ENCODE data around the gene TNFAIP8L1. TPM values are rescaled to one million over a fixed set of nuclear protein-coding genes. Genes with fewer than 3 reads are reported as not detected.

Gene TNFAIP8L1
- total and polyA plus RNA-seq, 4 donors, result 12.1 to 22.0 (median 15.7) TPM

DNA sequence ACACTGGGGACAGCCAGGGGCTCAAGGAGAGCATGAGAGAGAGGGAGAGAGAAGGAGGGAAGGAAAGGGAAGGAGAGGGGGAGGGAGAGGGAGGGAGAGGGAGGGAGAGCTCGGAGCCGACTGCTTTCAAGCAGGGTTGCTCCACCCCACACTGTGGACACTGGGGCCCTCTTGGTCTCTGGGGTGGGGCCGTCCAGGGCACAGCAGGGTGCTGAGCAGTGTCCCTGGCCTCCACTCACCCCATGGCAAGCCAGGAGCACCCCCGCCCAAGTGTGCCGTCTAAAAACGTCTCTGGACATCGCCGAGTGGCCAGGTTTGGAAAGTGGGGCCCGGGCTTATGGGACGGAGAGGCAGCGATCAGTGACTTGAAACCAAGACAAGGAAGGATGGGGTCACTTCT is 63.4 kb downstream of the TNFAIP8L1 start:
- peaks cover 15 to 64% (median 21%) of the 10 kb centered on the region in 4 donors for H3K36me3 ChIP-seq (ENCODE audit: control insufficient read depth in 4 of 4, insufficient read depth in 4 of 4, low read length in 4 of 4)

GRCh38 chr19:4703671-4704316 is 64.5 kb downstream of the TNFAIP8L1 start:
- Histone ChIP-seq H3K4me3 (no peak overlapping the region), H3K9ac (ENCODE audit: insufficient read depth in 1 of 2, low read length in 2 of 2) (no peak overlapping the region), H3K4me1 (ENCODE audit: control insufficient read depth in 5 of 5, insufficient read depth in 5 of 5, low read length in 5 of 5) (peaks cover 0 to 4% (median 0%) of the 10 kb centered on the region in 5 donors), H3K27me3 (ENCODE audit: control insufficient read depth in 3 of 3, insufficient read depth in 3 of 3, low read length in 2 of 3) (no peaks in the 10 kb centered on the region), H3K36me3 (ENCODE audit: control insufficient read depth in 4 of 4, insufficient read depth in 4 of 4, low read length in 4 of 4) (peaks cover 15 to 57% (median 20%) of the 10 kb centered on the region in 4 donors), H3K27ac (ENCODE audit: low read depth in 1 of 2, low read length in 1 of 2) (peak overlapping the region in 1 of 2 donors; percentile 40), H3K9me3 (ENCODE audit: control insufficient read depth in 4 of 4, insufficient read depth in 3 of 4, low read length in 3 of 4) (no peaks in the 10 kb centered on the region)
- TF ChIP-seq, protein P1, sequence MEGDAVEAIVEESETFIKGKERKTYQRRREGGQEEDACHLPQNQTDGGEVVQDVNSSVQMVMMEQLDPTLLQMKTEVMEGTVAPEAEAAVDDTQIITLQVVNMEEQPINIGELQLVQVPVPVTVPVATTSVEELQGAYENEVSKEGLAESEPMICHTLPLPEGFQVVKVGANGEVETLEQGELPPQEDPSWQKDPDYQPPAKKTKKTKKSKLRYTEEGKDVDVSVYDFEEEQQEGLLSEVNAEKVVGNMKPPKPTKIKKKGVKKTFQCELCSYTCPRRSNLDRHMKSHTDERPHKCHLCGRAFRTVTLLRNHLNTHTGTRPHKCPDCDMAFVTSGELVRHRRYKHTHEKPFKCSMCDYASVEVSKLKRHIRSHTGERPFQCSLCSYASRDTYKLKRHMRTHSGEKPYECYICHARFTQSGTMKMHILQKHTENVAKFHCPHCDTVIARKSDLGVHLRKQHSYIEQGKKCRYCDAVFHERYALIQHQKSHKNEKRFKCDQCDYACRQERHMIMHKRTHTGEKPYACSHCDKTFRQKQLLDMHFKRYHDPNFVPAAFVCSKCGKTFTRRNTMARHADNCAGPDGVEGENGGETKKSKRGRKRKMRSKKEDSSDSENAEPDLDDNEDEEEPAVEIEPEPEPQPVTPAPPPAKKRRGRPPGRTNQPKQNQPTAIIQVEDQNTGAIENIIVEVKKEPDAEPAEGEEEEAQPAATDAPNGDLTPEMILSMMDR (IDR thresholded peaks at IDR 0.05; ENCODE audit: control extremely low read depth, extremely low read depth), result no peak
- WGBS, 2 donors, result 93 to 94% methylated on average over 28 of the region's 28 CpGs
- ATAC-seq (ENCODE audit: insufficient read depth, low FRiP score) (no peak), DNase-seq (no peak)

More for the DNA sequence above, 63.4 kb downstream of the TNFAIP8L1 start:
- TF ChIP-seq, protein P1 (IDR thresholded peaks at IDR 0.05; ENCODE audit: control extremely low read depth, extremely low read depth), result no peak
- ATAC-seq (ENCODE audit: insufficient read depth, low FRiP score) (no peak), DNase-seq (no peak)
- H3K9me3 ChIP-seq (ENCODE audit: control insufficient read depth in 4 of 4, insufficient read depth in 3 of 4, low read length in 3 of 4), result no peaks in the 10 kb centered on the region
- H3K27ac ChIP-seq (ENCODE audit: low read depth in 1 of 2, low read length in 1 of 2), result peak overlapping the region in 1 of 2 donors; percentile 4
- H3K9ac ChIP-seq (ENCODE audit: insufficient read depth in 1 of 2, low read length in 2 of 2), result no peak overlapping the region
- 88 to 94% methylated on average over 11 of the region's 11 CpGs for WGBS, 2 donors
- no peaks in the 10 kb centered on the region for H3K27me3 ChIP-seq (ENCODE audit: control insufficient read depth in 3 of 3, insufficient read depth in 3 of 3, low read length in 2 of 3)
- H3K4me3 ChIP-seq, result no peak overlapping the region
- peaks cover 0 to 2% (median 0%) of the 10 kb centered on the region in 5 donors for H3K4me1 ChIP-seq (ENCODE audit: control insufficient read depth in 5 of 5, insufficient read depth in 5 of 5, low read length in 5 of 5)

DNA sequence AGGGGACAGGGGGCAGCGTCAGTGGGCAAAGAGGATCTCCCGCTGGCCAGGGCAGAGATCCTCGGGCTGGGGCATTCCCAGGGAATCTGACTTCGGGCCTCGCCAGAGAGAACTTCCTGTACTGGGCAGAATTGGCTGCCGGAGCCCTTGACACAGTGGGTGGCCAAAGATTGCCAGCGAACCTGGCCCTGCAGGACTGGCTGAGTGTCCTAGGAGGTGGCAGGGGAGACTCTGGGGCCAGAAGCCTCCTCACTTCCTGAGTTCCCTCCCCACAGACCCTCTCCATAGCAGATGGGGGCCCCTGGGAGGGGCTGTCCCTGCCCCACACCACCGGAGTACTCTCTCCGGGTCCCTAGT is 65.0 kb downstream of the TNFAIP8L1 start:
- WGBS, 2 donors, result 76 to 82% methylated on average over 8 to 9 of the region's 9 CpGs
- TF ChIP-seq, protein P1 (IDR thresholded peaks at IDR 0.05; ENCODE audit: control extremely low read depth, extremely low read depth), result no peak
- Histone ChIP-seq H3K27ac (ENCODE audit: low read depth in 1 of 2, low read length in 1 of 2) (peak overlapping the region in 1 of 2 donors; percentile 40), H3K27me3 (ENCODE audit: control insufficient read depth in 3 of 3, insufficient read depth in 3 of 3, low read length in 2 of 3) (no peaks in the 10 kb centered on the region), H3K4me3 (no peak overlapping the region), H3K4me1 (ENCODE audit: control insufficient read depth in 5 of 5, insufficient read depth in 5 of 5, low read length in 5 of 5) (peaks cover 0 to 4% (median 0%) of the 10 kb centered on the region in 5 donors), H3K9me3 (ENCODE audit: control insufficient read depth in 4 of 4, insufficient read depth in 3 of 4, low read length in 3 of 4) (no peaks in the 10 kb centered on the region), H3K9ac (ENCODE audit: insufficient read depth in 1 of 2, low read length in 2 of 2) (no peak overlapping the region), H3K36me3 (ENCODE audit: control insufficient read depth in 4 of 4, insufficient read depth in 4 of 4, low read length in 4 of 4) (peaks cover 15 to 58% (median 20%) of the 10 kb centered on the region in 4 donors)
- no peak for DNase-seq
- ATAC-seq (ENCODE audit: insufficient read depth, low FRiP score), result peak; percentile 30

Other genes starting within 250 kb of the TNFAIP8L1 start
- gene SH3GL1, start 239.0 kb upstream of the TNFAIP8L1 start, total RNA-seq, result 10 to 100 TPM; 30.6 to 68.6 TPM
- gene SH3GL1, start 239.0 kb upstream of the TNFAIP8L1 start, polyA plus RNA-seq, result 10 to 100 TPM; 53.1 to 65.4 TPM
- 10 to 100 TPM in 1 of 2 donors, 1 to 10 TPM in 1; 10.0 to 16.7 TPM for gene CHAF1A, start 236.9 kb upstream of the TNFAIP8L1 start, total RNA-seq
- gene CHAF1A, start 236.9 kb upstream of the TNFAIP8L1 start, polyA plus RNA-seq, result 1 to 10 TPM; 6.8 to 7.4 TPM
- gene UBXN6, start 181.7 kb upstream of the TNFAIP8L1 start, total RNA-seq, result 100 to 1,000 TPM in 1 of 2 donors, 10 to 100 TPM in 1; 74.4 to 113 TPM
- gene UBXN6, start 181.7 kb upstream of the TNFAIP8L1 start, polyA plus RNA-seq, result 100 to 1,000 TPM in 1 of 2 donors, 10 to 100 TPM in 1; 83.6 to 128 TPM
- gene HDGFL2, start 167.2 kb upstream of the TNFAIP8L1 start, total RNA-seq, result 10 to 100 TPM; 36.5 to 36.9 TPM
- gene HDGFL2, start 167.2 kb upstream of the TNFAIP8L1 start, polyA plus RNA-seq, result 10 to 100 TPM; 40.6 to 47.0 TPM
- 1 to 10 TPM in 1 of 2 donors, under 1 TPM in 1; 0.85 to 5.0 TPM for gene PLIN4, start 121.0 kb upstream of the TNFAIP8L1 start, total RNA-seq
- gene PLIN4, start 121.0 kb upstream of the TNFAIP8L1 start, polyA plus RNA-seq, result 1 to 10 TPM; 3.7 to 3.9 TPM
- 10 to 100 TPM in 1 of 2 donors, 1 to 10 TPM in 1; 7.5 to 37.3 TPM for gene PLIN5, start 104.3 kb upstream of the TNFAIP8L1 start, total RNA-seq
- gene PLIN5, start 104.3 kb upstream of the TNFAIP8L1 start, polyA plus RNA-seq, result 10 to 100 TPM; 15.5 to 33.5 TPM
- 10 to 100 TPM; 14.4 to 15.7 TPM for gene LRG1, start 99.5 kb upstream of the TNFAIP8L1 start, total RNA-seq
- gene LRG1, start 99.5 kb upstream of the TNFAIP8L1 start, polyA plus RNA-seq, result 10 to 100 TPM; 15.4 to 56.7 TPM
- 10 to 100 TPM in 1 of 2 donors, 1 to 10 TPM in 1; 3.2 to 22.8 TPM for gene SEMA6B, start 79.8 kb upstream of the TNFAIP8L1 start, total RNA-seq
- 10 to 100 TPM; 17.3 to 38.5 TPM for gene SEMA6B, start 79.8 kb upstream of the TNFAIP8L1 start, polyA plus RNA-seq
- gene MYDGF, start 30.8 kb downstream of the TNFAIP8L1 start, total RNA-seq, result 100 to 1,000 TPM in 1 of 2 donors, 10 to 100 TPM in 1; 70.4 to 157 TPM
- gene MYDGF, start 30.8 kb downstream of the TNFAIP8L1 start, polyA plus RNA-seq, result 100 to 1,000 TPM; 127 to 280 TPM
- gene DPP9, start 84.3 kb downstream of the TNFAIP8L1 start, total RNA-seq, result 10 to 100 TPM; 33.2 to 95.5 TPM
- gene DPP9, start 84.3 kb downstream of the TNFAIP8L1 start, polyA plus RNA-seq, result 10 to 100 TPM; 42.3 to 45.5 TPM
- gene FEM1A, start 152.2 kb downstream of the TNFAIP8L1 start, total RNA-seq, result 10 to 100 TPM in 1 of 2 donors, 1 to 10 TPM in 1; 9.8 to 14.6 TPM
- 1 to 10 TPM; 5.6 to 7.3 TPM for gene FEM1A, start 152.2 kb downstream of the TNFAIP8L1 start, polyA plus RNA-seq
- 10 to 100 TPM in 1 of 2 donors, 1 to 10 TPM in 1; 4.5 to 18.2 TPM for gene TICAM1, start 192.2 kb downstream of the TNFAIP8L1 start, total RNA-seq
- 10 to 100 TPM in 1 of 2 donors, 1 to 10 TPM in 1; 9.0 to 19.7 TPM for gene TICAM1, start 192.2 kb downstream of the TNFAIP8L1 start, polyA plus RNA-seq
- 10 to 100 TPM; 35.6 to 65.4 TPM for gene PLIN3, start 228.2 kb downstream of the TNFAIP8L1 start, total RNA-seq
- 100 to 1,000 TPM in 1 of 2 donors, 10 to 100 TPM in 1; 18.0 to 105 TPM for gene PLIN3, start 228.2 kb downstream of the TNFAIP8L1 start, polyA plus RNA-seq